CD4-positive, CD25-positive, alpha-beta regulatory T cell (primary cell): Measurements from ENCODE around the gene MED12L. TPM values are rescaled to one million over a fixed set of nuclear protein-coding genes. Genes with fewer than 3 reads are reported as not detected.

ENCODE experiments used
- ATAC-seq, 2 donors: fragments of 150-1000 bp; cut with Tn5 transposase; one replicate each; pipeline ENCODE4 v1.10.0; 2021; ENCODE audit warnings: low read depth in 2 of 2, moderate number of reproducible peaks in 2 of 2, moderate library complexity in 1 of 2
- DNase-seq, 3 donors: peaks; one replicate each; pipeline versions ENCODE4 v3.0.0 to v3.0.0-alpha.2; 2012 to 2022; ENCODE audit warnings: mixed read lengths in 1 of 3
- H3K27ac ChIP-seq: one replicate; pipeline ENCODE4 v1.7.0; 2013; ENCODE audit warnings: mild to moderate bottlenecking, low read length; ENCODE audit not compliant: insufficient read depth, poor library complexity, severe bottlenecking
- H3K27me3 ChIP-seq: one replicate; pipeline ENCODE4 v1.7.0; 2013; ENCODE audit warnings: low read length; ENCODE audit not compliant: control insufficient read depth, insufficient read depth
- H3K36me3 ChIP-seq: one replicate; pipeline ENCODE4 v1.7.0; 2013; ENCODE audit warnings: mild to moderate bottlenecking, low read length, moderate library complexity; ENCODE audit not compliant: control insufficient read depth, insufficient read depth
- H3K4me1 ChIP-seq: 2 replicates; pipeline ENCODE4 v1.7.0; 2013; ENCODE audit warnings: mild to moderate bottlenecking, low read length; ENCODE audit not compliant: insufficient read depth, control insufficient read depth, poor library complexity, severe bottlenecking
- H3K4me3 ChIP-seq: one replicate; pipeline ENCODE4 v1.7.0; 2013; ENCODE audit warnings: low read depth, mild to moderate bottlenecking, low read length, moderate library complexity
- H3K9me3 ChIP-seq, 2 experiments: 1 replicate in 1 of 2; 2 replicates in 1 of 2; pipeline ENCODE4 v1.7.0; 2013; ENCODE audit warnings: low read length in 2 of 2, mild to moderate bottlenecking in 1 of 2, moderate library complexity in 1 of 2; ENCODE audit not compliant: control insufficient read depth in 2 of 2
- H3K27ac Mint-ChIP-seq, 3 donors: one replicate each; pipeline ENCODE4 v1.8.0; 2020 to 2022; ENCODE audit warnings: mild to moderate bottlenecking in 3 of 3, mixed read lengths in 3 of 3, moderate library complexity in 2 of 3
- H3K27me3 Mint-ChIP-seq: one replicate; pipeline ENCODE4 v1.8.0; 2022; ENCODE audit warnings: mild to moderate bottlenecking, mixed read lengths
- H3K36me3 Mint-ChIP-seq: one replicate; pipeline ENCODE4 v1.8.0; 2020; ENCODE audit warnings: mixed read lengths
- H3K4me1 Mint-ChIP-seq, 4 donors: one replicate each; pipeline ENCODE4 v1.8.0; 2020 to 2022; ENCODE audit warnings: mixed read lengths in 4 of 4, mild to moderate bottlenecking in 1 of 4
- H3K4me3 Mint-ChIP-seq, 4 donors: one replicate each; pipeline ENCODE4 v1.8.0; 2020 to 2022; ENCODE audit warnings: mild to moderate bottlenecking in 4 of 4, mixed read lengths in 4 of 4, moderate library complexity in 3 of 4
- H3K9me3 Mint-ChIP-seq, 7 donors: one replicate each; pipeline ENCODE4 v1.8.0; 2020 to 2022; ENCODE audit warnings: mixed read lengths in 7 of 7, mild to moderate bottlenecking in 3 of 7, moderate library complexity in 2 of 7
- polyA plus RNA-seq, 4 donors: library from polyadenylated mRNA; unstranded; fragments of 300-500 nt; fragmentation: Illumina TruSeq; gene quantifications; one replicate each; pipeline ENCODE4 v1.2.3, GENCODE V29; 2021
- total RNA-seq: library from RNA; stranded (reverse); gene quantifications from one replicate; pipeline ENCODE4 v1.2.3, GENCODE V29; 2022

MED12L gene
- total and polyA plus RNA-seq, 5 donors from 2014 or later = 2.7 TPM; not detected in 4

GRCh38 chr3:151109286-151109800 lies 23.9 kb downstream of the MED12L start:
- peaks cover 0 to 10% of the 10 kb centered on the region in 2 experiments for H3K9me3 ChIP-seq
- ATAC-seq = no peak
- no peak overlapping the region for H3K27ac ChIP-seq
- H3K4me3 Mint-ChIP-seq = no peak overlapping the region
- H3K36me3 Mint-ChIP-seq = no peaks in the 10 kb centered on the region
- peaks cover 0 to 3% (median 0%) of the 10 kb centered on the region in 7 donors for H3K9me3 Mint-ChIP-seq
- peaks cover 4% of the 10 kb centered on the region for H3K27me3 ChIP-seq
- peaks cover 9% of the 10 kb centered on the region for H3K27me3 Mint-ChIP-seq
- H3K4me3 ChIP-seq = no peak overlapping the region
- no peak overlapping the region for H3K27ac Mint-ChIP-seq
- H3K4me1 Mint-ChIP-seq = no peaks in the 10 kb centered on the region
- H3K36me3 ChIP-seq = no peaks in the 10 kb centered on the region
- no peaks in the 10 kb centered on the region for H3K4me1 ChIP-seq
- no peak for DNase-seq

GRCh38 chr3:151112731-151113130 lies 27.3 kb downstream of the MED12L start:
- H3K4me1 ChIP-seq = no peaks in the 10 kb centered on the region
- no peaks in the 10 kb centered on the region for H3K4me1 Mint-ChIP-seq
- peaks cover 20% of the 10 kb centered on the region for H3K27me3 Mint-ChIP-seq
- no peak overlapping the region for H3K27ac Mint-ChIP-seq
- no peak overlapping the region for H3K4me3 ChIP-seq
- H3K36me3 Mint-ChIP-seq = no peaks in the 10 kb centered on the region
- peaks cover 0 to 2% (median 0%) of the 10 kb centered on the region in 7 donors for H3K9me3 Mint-ChIP-seq
- peaks cover 2% of the 10 kb centered on the region for H3K27me3 ChIP-seq
- no peak overlapping the region for H3K27ac ChIP-seq
- no peak overlapping the region for H3K4me3 Mint-ChIP-seq
- ATAC-seq (no peak), DNase-seq (no peak)
- no peaks in the 10 kb centered on the region for H3K36me3 ChIP-seq
- peaks cover 0 to under 1% of the 10 kb centered on the region in 2 experiments for H3K9me3 ChIP-seq

DNA sequence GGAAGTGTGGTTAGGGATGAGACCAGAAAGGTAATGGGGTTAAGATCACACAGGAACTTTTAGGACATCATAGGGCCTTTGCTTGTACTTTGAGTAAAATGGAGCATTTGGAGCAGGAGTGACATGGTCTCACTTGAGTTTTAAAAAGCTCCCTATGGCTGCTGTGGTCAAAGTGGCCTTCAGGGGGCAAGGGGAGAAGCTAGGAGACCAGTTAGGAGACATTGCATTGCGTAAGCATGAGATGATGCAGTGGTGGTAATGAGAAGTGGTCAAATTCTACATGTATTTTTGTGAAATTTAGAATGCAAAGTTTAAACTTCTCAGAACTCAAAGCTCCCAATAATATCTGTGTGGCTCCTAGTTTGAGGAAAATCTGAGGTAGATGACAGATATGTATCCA lies 27.9 kb downstream of the MED12L start:
- H3K36me3 Mint-ChIP-seq = no peaks in the 10 kb centered on the region
- H3K9me3 Mint-ChIP-seq = peaks cover 0 to 2% (median 0%) of the 10 kb centered on the region in 7 donors
- no peaks in the 10 kb centered on the region for H3K4me1 ChIP-seq
- no peaks in the 10 kb centered on the region for H3K36me3 ChIP-seq
- ATAC-seq (no peak), DNase-seq (no peak)
- H3K9me3 ChIP-seq = no peaks in the 10 kb centered on the region
- H3K4me3 ChIP-seq = no peak overlapping the region
- no peaks in the 10 kb centered on the region for H3K4me1 Mint-ChIP-seq
- H3K27ac ChIP-seq = no peak overlapping the region
- H3K27me3 Mint-ChIP-seq = peaks cover 21% of the 10 kb centered on the region
- no peak overlapping the region for H3K4me3 Mint-ChIP-seq
- H3K27me3 ChIP-seq = no peaks in the 10 kb centered on the region
- no peak overlapping the region for H3K27ac Mint-ChIP-seq

DNA sequence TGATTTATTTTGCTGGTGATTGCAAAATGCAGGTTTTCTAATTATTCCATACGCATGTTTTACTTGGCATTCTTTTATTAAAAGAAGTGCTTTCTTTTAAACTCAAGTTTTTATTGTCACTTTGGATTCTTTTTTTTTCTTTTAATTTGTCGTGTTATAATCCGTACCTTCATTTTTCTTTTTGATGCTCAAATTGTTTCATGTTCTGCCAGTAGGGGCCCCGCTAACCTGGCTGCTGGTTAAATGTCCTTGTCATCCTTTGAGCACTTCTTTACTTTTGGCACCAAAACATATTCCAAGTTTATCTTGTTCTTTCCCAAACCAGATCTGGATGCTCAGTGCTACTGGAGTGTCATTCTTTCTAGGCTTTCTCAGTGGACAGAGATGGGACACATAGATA lies 31.6 kb downstream of the MED12L start:
- peaks cover 35% of the 10 kb centered on the region for H3K27me3 Mint-ChIP-seq
- no peaks in the 10 kb centered on the region for H3K36me3 Mint-ChIP-seq
- no peak overlapping the region for H3K4me3 Mint-ChIP-seq
- Histone ChIP-seq H3K4me3 (no peak overlapping the region), H3K9me3 (no peaks in the 10 kb centered on the region), H3K36me3 (no peaks in the 10 kb centered on the region), H3K27ac (no peak overlapping the region), H3K4me1 (no peaks in the 10 kb centered on the region), H3K27me3 (no peaks in the 10 kb centered on the region)
- DNase-seq = no peak
- ATAC-seq = no peak
- H3K4me1 Mint-ChIP-seq = no peaks in the 10 kb centered on the region
- no peak overlapping the region for H3K27ac Mint-ChIP-seq
- peaks cover 0 to 1% (median 0%) of the 10 kb centered on the region in 7 donors for H3K9me3 Mint-ChIP-seq

GRCh38 chr3:151119188-151119587 lies 33.7 kb downstream of the MED12L start:
- H3K4me1 ChIP-seq = no peaks in the 10 kb centered on the region
- H3K27ac ChIP-seq = no peak overlapping the region
- no peak overlapping the region for H3K27ac Mint-ChIP-seq
- no peak overlapping the region for H3K4me3 Mint-ChIP-seq
- H3K9me3 Mint-ChIP-seq = peaks cover 0 to 1% (median 0%) of the 10 kb centered on the region in 7 donors
- no peak for DNase-seq
- no peak overlapping the region for H3K4me3 ChIP-seq
- no peaks in the 10 kb centered on the region for H3K4me1 Mint-ChIP-seq
- peaks cover 44% of the 10 kb centered on the region for H3K27me3 Mint-ChIP-seq
- no peaks in the 10 kb centered on the region for H3K36me3 Mint-ChIP-seq
- no peaks in the 10 kb centered on the region for H3K27me3 ChIP-seq
- H3K36me3 ChIP-seq = no peaks in the 10 kb centered on the region
- no peaks in the 10 kb centered on the region for H3K9me3 ChIP-seq
- no peak for ATAC-seq

- H3K27me3 ChIP-seq = no peaks in the 10 kb centered on the region
- Mint-ChIP-seq H3K36me3 (no peaks in the 10 kb centered on the region), H3K9me3 (peaks cover 0 to 1% (median 0%) of the 10 kb centered on the region in 7 donors), H3K27ac (no peak overlapping the region), H3K4me1 (no peaks in the 10 kb centered on the region), H3K4me3 (no peak overlapping the region), H3K27me3 (peaks cover 47% of the 10 kb centered on the region)
- no peaks in the 10 kb centered on the region for H3K4me1 ChIP-seq
- H3K9me3 ChIP-seq = no peaks in the 10 kb centered on the region
- H3K36me3 ChIP-seq = no peaks in the 10 kb centered on the region
- H3K27ac ChIP-seq = no peak overlapping the region
- no peak for DNase-seq
- no peak for ATAC-seq
- no peak overlapping the region for H3K4me3 ChIP-seq
These were observed 34.9 kb downstream of the MED12L start for GRCh38 chr3:151120409-151120808.

GRCh38 chr3:151121016-151121415 lies 35.6 kb downstream of the MED12L start:
- ATAC-seq (no peak), DNase-seq (no peak)
- no peaks in the 10 kb centered on the region for H3K9me3 ChIP-seq
- Mint-ChIP-seq H3K27ac (no peak overlapping the region), H3K36me3 (no peaks in the 10 kb centered on the region), H3K27me3 (peaks cover 47% of the 10 kb centered on the region), H3K4me3 (no peak overlapping the region), H3K9me3 (peaks cover 0 to 1% (median 0%) of the 10 kb centered on the region in 7 donors), H3K4me1 (no peaks in the 10 kb centered on the region)
- H3K4me3 ChIP-seq = no peak overlapping the region
- H3K36me3 ChIP-seq = no peaks in the 10 kb centered on the region
- no peaks in the 10 kb centered on the region for H3K4me1 ChIP-seq
- no peaks in the 10 kb centered on the region for H3K27me3 ChIP-seq
- H3K27ac ChIP-seq = no peak overlapping the region

DNA sequence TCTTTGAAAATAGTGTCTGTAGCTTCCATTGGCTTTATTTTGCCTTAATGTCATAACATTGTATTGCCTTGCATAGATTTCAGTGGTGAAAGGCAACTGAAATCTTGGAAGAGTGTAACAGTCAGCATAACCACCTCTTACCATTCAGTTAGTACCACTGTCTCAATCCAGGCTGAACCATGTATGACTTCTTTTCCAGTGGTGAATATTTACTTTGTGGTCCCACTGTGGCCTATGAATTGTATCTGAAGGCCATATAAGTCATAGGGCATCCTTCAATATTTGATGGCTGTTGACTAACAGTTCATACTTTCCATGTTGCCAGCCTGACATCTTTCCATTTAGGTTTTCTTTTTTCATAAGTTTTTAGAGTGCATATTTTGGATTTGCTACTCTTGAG lies 38.4 kb downstream of the MED12L start:
- H3K4me3 ChIP-seq = no peak overlapping the region
- ATAC-seq (no peak), DNase-seq (no peak)
- no peaks in the 10 kb centered on the region for H3K9me3 ChIP-seq
- Mint-ChIP-seq H3K27me3 (peaks cover 31% of the 10 kb centered on the region), H3K36me3 (no peaks in the 10 kb centered on the region), H3K4me1 (no peaks in the 10 kb centered on the region), H3K9me3 (peaks cover 0 to 1% (median 0%) of the 10 kb centered on the region in 7 donors), H3K4me3 (no peak overlapping the region), H3K27ac (no peak overlapping the region)
- no peaks in the 10 kb centered on the region for H3K4me1 ChIP-seq
- H3K27ac ChIP-seq = no peak overlapping the region
- H3K36me3 ChIP-seq = no peaks in the 10 kb centered on the region
- peaks cover 2% of the 10 kb centered on the region for H3K27me3 ChIP-seq
